T-helper 1 cell treated with Interleukin-12 subunit alpha and Interleukin-12 subunit beta and Interleukin-4 antibody, amounts not matched to agents 30 μg/mL and 1 μg/mL, for 36 hours (primary cell): Measurements from ENCODE around the gene RAB1A.

Source experiments
- H3K27ac Mint-ChIP-seq: one replicate; pipeline ENCODE4 v1.8.0; 2021; ENCODE audit warnings: mild to moderate bottlenecking, mixed read lengths
- H3K27me3 Mint-ChIP-seq: one replicate; pipeline ENCODE4 v1.8.0; 2021; ENCODE audit warnings: low read depth, mixed read lengths
- H3K36me3 Mint-ChIP-seq: one replicate; pipeline ENCODE4 v1.8.0; 2021; ENCODE audit warnings: low read depth, mixed read lengths
- H3K4me1 Mint-ChIP-seq: one replicate; pipeline ENCODE4 v1.8.0; 2021; ENCODE audit warnings: low read depth, mixed read lengths
- H3K4me3 Mint-ChIP-seq: one replicate; pipeline ENCODE4 v1.8.0; 2021; ENCODE audit warnings: mild to moderate bottlenecking, moderate library complexity, mixed read lengths
- H3K9me3 Mint-ChIP-seq: one replicate; pipeline ENCODE4 v1.8.0; 2021; ENCODE audit warnings: mixed read lengths

The RAB1A gene

DNA sequence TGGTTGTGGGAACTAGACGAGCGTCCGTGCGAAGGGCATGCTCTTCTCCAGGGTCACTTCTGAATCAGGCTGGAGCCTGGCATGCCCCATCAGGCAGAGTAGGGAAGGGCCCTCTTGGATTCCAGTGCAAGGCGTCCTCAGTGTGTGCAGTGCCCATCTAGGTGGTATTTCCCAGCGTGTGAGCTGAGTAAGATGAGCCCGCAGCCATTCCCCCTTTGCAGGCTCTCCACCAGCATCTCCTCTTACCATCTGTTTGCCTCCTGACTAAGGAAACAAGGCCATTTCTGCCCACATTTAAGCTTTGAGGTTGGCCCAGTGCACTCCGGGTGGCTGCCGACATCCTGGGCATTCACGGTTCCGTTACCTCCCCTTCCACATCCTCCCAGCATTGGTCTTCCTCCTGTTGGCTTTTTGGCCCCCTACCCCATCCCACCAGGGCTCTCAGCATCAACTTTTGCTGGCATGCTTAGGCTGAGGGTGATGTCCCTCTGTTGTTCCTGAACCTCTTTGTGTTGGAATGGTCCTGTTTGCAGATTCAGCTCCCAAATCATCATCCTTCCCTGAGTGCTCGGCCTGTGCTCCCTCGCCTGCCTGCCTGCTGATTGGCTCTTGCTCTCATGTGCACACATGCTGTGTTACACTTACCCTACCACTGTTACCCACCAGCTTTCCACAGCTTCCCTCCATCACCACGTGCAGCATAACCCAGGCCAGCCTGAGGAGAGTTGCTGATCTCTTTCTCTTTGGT lies 61.9 kb downstream of the RAB1A start:
- H3K4me1 Mint-ChIP-seq, result peaks cover 21% of the 10 kb centered on the region
- peak overlapping the region; percentile 61 for H3K27ac Mint-ChIP-seq
- H3K36me3 Mint-ChIP-seq, result peaks cover 2% of the 10 kb centered on the region
- no peaks in the 10 kb centered on the region for H3K9me3 Mint-ChIP-seq
- no peaks in the 10 kb centered on the region for H3K27me3 Mint-ChIP-seq
- H3K4me3 Mint-ChIP-seq, result no peak overlapping the region

DNA sequence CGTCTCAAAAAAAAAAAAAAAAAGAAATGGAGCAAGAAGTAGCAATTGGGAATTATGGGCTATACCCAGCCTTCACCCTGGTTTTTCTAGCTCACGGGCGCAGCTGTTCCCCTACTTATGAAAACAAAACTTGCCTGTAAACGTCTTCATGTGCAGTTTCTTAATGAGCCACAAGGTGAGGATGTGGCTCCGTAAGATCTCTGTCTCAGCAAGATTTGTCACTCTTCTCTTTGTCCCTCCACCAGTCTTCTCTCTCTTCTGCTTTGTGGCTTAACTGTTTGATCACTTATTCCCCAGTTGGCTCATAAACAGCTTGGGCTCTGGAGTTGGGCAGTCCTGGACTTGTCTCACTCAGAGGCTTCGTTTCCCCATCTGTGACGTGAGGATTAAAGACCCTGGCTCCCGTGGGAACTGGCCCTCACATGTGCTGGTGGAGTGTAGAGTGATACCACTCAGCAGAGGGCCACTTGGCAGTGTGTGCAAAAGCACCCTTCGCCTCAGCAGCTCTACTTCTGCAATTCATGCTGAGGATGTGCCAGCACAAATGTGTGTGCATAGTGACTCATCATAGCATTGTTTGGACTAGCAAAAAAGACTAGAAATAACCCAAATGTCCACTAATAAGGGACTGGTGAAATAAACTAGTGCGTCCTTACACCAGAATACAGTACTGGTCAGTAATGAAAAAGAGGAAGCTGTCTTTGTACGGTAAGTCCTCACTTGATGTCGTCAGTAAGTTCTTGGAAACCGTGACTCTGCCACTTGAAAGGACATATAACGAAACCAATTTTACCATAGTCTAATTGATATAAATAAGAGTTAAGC lies 65.0 kb downstream of the RAB1A start:
- H3K27ac Mint-ChIP-seq, result no peak overlapping the region
- H3K36me3 Mint-ChIP-seq, result no peaks in the 10 kb centered on the region
- H3K4me1 Mint-ChIP-seq, result peaks cover 19% of the 10 kb centered on the region
- H3K9me3 Mint-ChIP-seq, result no peaks in the 10 kb centered on the region
- H3K4me3 Mint-ChIP-seq, result no peak overlapping the region
- H3K27me3 Mint-ChIP-seq, result no peaks in the 10 kb centered on the region

DNA sequence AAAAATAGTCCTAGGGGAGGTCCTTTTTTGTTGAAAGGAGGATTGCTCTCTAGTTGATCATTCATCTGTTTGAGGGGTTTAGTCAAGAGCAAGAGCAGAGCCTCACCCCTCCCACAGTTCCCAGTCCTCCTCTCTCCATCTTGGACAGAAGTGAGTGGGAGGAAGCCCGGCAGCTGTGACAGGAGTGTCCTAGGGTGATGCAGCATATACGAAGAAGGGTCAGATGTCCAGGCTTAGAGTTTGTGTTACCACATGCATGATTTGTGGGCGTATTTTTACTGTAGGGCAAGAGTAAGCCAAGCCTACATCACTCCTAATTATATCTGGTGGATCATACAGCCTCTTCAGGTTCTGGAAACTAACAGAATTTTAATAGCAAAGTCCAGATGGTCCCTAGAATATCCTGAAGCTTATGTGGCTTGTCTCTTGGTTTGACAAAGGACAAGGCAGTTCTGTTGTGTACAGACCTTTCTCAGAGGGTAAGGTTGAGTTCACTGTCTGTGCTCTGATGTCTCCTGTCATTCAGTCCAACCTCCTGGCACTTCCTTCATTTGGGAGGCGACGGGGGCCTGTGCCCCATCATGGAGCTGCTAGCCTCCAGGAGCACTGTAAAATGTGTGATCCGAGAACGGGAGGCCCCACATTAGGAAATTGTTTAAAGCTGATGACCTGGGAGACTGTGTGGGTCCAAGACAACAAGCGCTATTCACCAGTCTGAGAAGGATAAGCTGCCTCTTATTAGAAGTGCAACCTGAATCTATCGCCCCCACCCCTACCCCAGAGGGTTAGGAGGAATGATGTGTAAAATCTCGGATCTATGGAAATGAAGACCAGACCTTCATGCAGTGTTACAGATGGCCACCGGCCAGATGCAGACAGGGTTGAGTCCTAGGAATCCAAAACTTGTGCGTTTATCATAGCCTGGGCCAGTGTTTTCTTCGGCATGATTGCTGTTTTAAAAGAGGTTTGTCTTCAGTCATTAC lies 66.8 kb downstream of the RAB1A start:
- no peak overlapping the region for H3K4me3 Mint-ChIP-seq
- no peaks in the 10 kb centered on the region for H3K9me3 Mint-ChIP-seq
- H3K4me1 Mint-ChIP-seq, result peaks cover 21% of the 10 kb centered on the region
- H3K36me3 Mint-ChIP-seq, result no peaks in the 10 kb centered on the region
- no peak overlapping the region for H3K27ac Mint-ChIP-seq
- no peaks in the 10 kb centered on the region for H3K27me3 Mint-ChIP-seq

DNA sequence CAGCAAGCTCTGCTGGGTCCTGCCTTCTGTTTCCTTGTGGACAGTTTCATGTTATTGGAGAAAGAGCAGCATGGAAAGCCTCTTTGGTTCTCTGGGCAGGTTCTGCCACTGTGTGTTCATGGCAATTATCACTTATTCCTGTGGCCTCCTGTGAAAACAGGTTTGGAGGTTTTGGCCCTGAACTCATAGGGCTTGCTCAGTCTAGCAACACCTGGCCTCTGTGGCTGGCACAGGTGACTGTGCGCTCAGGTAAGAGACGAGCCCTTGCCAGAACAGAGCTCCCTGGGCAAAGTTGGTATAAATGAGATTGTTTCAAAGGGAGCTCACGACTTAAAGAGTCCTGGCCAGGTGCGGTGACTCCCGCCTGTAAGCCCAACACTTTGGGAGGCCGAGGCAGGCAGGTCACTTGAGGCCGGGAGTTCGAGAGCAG lies 68.0 kb downstream of the RAB1A start:
- Mint-ChIP-seq H3K36me3 (no peaks in the 10 kb centered on the region), H3K4me1 (peaks cover 25% of the 10 kb centered on the region), H3K27ac (no peak overlapping the region)

DNA sequence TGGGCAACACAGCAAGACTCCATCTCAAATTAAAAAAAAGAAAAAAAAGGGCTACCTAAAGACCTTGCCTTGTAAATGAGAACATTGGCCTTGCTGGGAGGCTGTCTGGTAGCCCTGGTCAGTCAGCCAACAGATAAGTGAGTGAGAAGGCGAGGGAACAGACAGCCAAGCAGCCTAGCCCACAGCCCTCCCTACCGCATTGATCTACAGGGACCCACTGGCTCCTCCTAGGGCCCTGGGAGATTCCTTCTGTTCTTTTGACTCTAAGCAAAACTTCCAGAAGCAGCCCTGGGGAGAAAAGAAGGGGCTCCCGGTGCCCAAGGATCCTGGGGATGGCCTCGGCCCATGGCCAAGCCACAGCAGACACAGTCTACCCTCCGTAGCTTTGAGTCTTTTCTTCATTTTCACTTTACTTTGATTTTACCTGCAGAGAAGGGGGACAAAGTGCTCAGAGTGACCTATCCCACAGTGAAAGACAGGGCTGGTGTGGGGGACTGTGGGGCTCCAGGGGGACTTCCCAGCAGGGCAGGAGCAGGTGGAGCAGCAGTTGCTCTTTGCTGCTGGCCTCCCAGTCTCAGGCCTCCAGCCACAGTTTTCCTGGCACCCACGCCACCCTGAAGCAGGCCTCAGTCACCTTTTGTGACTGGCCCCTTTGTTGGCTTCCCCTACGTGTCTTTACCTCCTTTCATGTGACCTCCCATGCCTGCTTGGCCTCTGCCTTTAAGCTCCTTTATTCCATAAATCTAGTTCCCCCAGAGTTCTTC lies 68.6 kb downstream of the RAB1A start:
- no peaks in the 10 kb centered on the region for H3K36me3 Mint-ChIP-seq
- no peak overlapping the region for H3K27ac Mint-ChIP-seq
- H3K27me3 Mint-ChIP-seq, result no peaks in the 10 kb centered on the region
- peaks cover 26% of the 10 kb centered on the region for H3K4me1 Mint-ChIP-seq
- H3K9me3 Mint-ChIP-seq, result no peaks in the 10 kb centered on the region
- no peak overlapping the region for H3K4me3 Mint-ChIP-seq

More for the DNA sequence above, 68.0 kb downstream of the RAB1A start:
- H3K27me3 Mint-ChIP-seq, result no peaks in the 10 kb centered on the region
- no peaks in the 10 kb centered on the region for H3K9me3 Mint-ChIP-seq
- H3K4me3 Mint-ChIP-seq, result no peak overlapping the region

DNA sequence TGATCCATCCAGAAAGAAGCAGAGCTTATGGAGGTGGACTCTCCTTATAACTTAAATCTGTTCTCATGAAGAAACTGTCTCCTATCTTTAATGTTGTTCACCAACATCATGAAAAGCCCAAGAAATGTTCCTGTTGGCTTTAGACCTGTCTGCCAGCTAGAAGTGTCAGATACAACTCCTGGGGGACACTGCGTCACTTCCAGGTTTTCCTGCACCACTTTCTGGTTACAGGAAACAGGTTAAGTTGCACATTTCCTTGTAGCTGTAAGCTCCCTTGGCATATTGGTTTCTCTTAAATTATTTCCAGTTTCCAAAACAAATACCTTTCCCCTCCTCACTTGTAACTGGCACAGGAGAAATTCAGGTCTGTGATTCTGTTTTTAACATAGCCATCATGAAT lies 70.8 kb downstream of the RAB1A start:
- Mint-ChIP-seq H3K27ac (no peak overlapping the region), H3K4me1 (peaks cover 33% of the 10 kb centered on the region), H3K27me3 (no peaks in the 10 kb centered on the region), H3K4me3 (no peak overlapping the region), H3K9me3 (no peaks in the 10 kb centered on the region), H3K36me3 (no peaks in the 10 kb centered on the region)

DNA sequence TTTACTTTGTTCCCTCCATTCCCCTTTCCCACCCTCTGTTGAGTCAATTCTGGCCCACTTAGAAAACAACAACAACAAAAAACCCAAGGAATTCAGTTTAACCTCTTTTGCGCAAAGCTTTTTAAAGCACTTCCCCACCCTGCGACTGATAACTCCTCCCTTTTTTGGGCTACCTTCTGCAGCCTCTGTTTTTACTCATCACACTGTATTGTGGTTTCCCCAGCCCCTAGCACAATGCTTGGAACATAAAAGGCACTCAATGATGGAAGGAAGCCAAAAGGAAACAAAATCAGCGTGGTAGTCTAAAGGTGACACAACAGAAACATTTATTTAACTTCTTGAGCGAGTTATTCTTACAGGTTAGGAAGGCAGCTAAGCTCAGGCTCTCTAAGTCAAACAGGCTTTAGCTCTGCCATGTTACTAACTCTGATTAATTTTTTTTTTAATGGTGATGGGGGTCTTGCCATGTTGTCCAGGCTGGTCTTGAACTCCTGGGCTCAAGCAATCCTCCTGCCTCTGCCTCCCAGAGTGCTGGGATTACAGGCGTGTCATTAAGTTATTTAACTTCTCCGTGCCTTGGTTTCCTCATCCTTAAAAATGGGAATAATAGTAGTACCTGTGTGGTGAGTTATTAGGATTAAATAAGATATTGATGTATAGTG lies 72.4 kb downstream of the RAB1A start:
- H3K27ac Mint-ChIP-seq, result peak overlapping the region; percentile 87
- H3K36me3 Mint-ChIP-seq, result no peaks in the 10 kb centered on the region
- H3K4me3 Mint-ChIP-seq, result peak overlapping the region; percentile 86
- H3K27me3 Mint-ChIP-seq, result no peaks in the 10 kb centered on the region
- no peaks in the 10 kb centered on the region for H3K9me3 Mint-ChIP-seq
- H3K4me1 Mint-ChIP-seq, result peaks cover 46% of the 10 kb centered on the region

DNA sequence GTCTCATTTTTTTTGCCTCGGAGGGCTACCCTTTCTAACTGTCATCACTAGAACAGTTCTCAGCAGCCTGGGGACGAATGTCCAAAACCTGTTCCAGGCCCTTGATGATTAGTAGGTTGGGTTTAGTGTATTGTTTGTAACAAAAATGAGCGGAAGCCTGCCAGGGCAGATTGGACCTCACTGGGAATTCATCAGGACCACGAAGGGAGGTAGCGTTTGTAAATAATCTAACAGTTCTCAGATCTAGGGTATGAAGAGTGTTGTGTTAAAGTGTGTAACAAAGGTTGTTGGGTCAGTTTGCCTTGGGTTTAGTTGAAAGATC lies 72.9 kb downstream of the RAB1A start:
- H3K27ac Mint-ChIP-seq, result peak overlapping the region; percentile 87
- peaks cover under 1% of the 10 kb centered on the region for H3K36me3 Mint-ChIP-seq
- peaks cover under 1% of the 10 kb centered on the region for H3K27me3 Mint-ChIP-seq
- H3K4me1 Mint-ChIP-seq, result peaks cover 48% of the 10 kb centered on the region
- no peaks in the 10 kb centered on the region for H3K9me3 Mint-ChIP-seq
- peak overlapping the region; percentile 86 for H3K4me3 Mint-ChIP-seq

DNA sequence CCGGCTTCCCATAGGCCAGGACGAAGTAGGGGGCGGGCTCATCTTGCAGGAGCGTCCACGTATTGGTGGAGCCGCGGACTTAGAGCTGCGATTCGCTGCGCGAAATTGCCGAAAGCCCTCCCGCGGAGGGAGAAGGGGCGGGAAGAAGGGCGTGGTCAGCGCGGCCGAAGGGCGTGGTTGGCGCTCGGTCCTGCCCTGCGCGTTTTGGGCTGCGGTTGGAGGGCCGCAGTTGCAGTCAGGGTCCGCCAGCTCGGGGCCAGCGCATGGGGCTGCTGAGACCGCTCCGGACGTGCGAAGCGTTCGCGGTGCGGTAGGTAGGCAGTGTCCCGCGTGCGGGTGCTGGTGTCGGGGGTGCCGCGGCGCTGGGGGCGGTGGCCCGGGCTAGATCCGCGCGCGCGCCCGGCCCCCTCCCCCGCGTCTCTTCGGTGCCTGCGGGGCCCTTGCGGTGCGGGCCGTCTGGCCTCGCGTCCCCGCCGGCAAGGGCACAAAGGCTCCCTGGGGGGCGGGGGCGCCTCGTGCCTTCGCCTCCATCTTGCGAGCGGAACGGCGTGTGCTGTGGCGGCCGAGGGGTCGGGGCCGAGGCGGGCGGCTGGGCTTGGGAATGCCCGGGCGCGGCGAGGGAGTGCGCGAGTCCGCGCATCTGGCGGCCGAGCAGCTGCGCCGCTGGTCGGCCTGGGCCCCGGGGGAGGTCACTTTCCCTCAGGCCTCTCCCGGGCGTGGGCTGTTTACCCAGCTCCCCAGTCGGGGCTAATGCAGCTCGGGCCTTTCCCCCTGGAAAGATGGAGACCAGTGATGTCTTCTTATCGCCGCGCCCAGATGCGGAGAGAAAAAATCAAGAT lies 73.5 kb downstream of the RAB1A start, which contains the start of gene CEP68:
TSS of gene CEP68 (plus strand) at position 202 of the 839 bp plus-strand sequence. CDS start 13,029 bp downstream, outside the sequence.
- peak within 1 kb of the TSS; percentile 87 for H3K27ac Mint-ChIP-seq
- H3K27me3 Mint-ChIP-seq, result peaks cover 6% of the 10 kb centered on the region
- H3K4me3 Mint-ChIP-seq, result peak within 1 kb of the TSS; percentile 95
- no peaks in the 10 kb centered on the region for H3K9me3 Mint-ChIP-seq
- H3K36me3 Mint-ChIP-seq, result peaks cover 3% of the 10 kb centered on the region
- peaks cover 48% of the 10 kb centered on the region for H3K4me1 Mint-ChIP-seq

DNA sequence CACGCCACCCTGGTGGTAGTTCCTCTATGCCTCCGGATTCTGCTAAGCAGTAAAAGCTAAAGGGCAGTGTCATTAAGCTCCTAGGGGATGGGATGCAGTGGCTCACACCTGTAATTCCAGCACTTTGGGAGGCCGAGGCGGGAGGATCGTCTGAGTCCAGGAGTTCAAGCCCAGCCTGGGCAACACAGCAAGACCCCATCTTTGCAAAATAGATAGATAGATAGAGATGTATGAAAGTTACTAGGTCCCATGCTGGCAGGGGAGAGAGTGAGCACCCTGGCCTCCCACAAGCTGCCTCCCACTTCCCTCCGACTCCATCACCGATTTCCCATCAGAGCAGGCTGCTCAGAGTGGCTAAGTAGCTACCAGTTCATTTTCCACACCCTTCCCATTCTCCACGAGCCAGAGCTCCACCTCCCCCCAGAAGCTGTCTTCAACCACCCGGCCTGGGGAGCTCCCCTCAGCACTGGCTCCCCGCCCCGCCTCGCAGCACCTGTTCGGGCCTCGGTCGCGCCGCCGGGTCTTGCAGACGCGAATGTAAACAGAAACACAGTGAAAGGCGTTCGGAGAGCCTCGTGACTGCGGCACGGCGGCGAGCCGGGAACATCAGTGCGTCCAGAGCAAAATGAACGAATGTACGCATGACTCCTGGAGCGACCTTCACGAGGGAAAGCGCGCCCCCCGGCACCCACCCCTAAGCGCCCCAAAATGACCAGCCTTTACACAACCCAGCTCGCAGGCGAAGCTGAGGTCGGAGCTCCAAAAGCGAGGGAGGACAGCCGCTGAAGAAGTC lies 74.3 kb downstream of the RAB1A start:
- peak overlapping the region; percentile 72 for H3K27ac Mint-ChIP-seq
- peaks cover 8% of the 10 kb centered on the region for H3K36me3 Mint-ChIP-seq
- H3K27me3 Mint-ChIP-seq, result peaks cover 13% of the 10 kb centered on the region
- H3K4me1 Mint-ChIP-seq, result peaks cover 48% of the 10 kb centered on the region
- no peaks in the 10 kb centered on the region for H3K9me3 Mint-ChIP-seq
- peak overlapping the region; percentile 95 for H3K4me3 Mint-ChIP-seq

DNA sequence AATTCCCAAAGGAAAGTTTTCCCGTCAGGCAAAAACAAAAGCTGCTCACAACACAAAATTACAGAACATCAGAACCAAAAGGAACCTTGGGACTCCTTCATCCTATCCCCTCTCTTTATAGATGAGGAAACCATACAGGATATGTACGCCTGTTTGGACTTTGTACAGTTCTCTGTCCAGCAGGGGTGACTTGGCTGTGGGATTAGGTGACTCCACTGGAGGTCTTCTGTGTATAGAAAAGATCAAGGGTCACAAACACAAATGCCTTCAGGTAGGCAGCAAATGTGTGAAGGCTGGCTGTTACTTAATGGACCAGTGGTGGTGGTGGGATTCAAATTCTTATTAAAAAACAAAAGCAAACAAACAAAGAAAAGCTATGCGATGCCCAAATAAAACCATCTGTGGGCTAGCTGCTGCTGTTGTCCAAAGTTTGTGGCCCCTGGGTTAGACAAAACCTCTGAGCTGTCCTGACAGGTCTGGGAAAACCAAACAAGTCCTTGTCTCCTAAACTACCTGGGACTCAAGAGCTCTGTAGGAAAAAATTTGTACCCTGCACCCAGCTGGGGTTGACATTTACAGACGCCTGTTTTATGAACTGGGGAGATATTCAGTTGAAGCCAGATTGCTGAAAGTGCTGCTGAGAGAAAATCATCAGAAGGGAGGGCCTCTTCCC lies 75.0 kb downstream of the RAB1A start:
- Mint-ChIP-seq H3K4me3 (peak overlapping the region; percentile 95), H3K4me1 (peaks cover 48% of the 10 kb centered on the region), H3K27me3 (peaks cover 13% of the 10 kb centered on the region), H3K27ac (peak overlapping the region; percentile 72), H3K9me3 (no peaks in the 10 kb centered on the region), H3K36me3 (peaks cover 8% of the 10 kb centered on the region)

DNA sequence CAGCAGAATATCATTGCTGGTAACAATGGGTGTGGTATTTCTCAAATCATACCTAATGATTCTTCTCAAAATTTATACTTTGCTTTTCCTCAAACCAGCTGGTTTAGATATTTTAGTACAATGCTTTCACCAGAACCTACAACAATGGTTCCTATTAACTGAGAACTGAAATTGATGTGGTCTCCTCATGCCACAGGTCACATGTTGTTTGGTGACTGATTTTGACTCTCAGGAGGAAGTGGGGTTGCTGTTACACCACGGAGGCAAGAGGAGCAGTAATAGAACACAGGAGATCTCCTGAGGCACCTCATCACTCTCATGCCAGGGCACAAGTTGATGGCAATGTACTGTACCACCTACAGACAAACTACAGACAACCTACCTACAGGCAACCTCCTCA lies 76.7 kb downstream of the RAB1A start:
- peaks cover 12% of the 10 kb centered on the region for H3K36me3 Mint-ChIP-seq
- peak overlapping the region; percentile 57 for H3K27ac Mint-ChIP-seq
- H3K9me3 Mint-ChIP-seq, result peaks cover 5% of the 10 kb centered on the region
- peaks cover 41% of the 10 kb centered on the region for H3K4me1 Mint-ChIP-seq
- H3K4me3 Mint-ChIP-seq, result peak overlapping the region; percentile 64
- H3K27me3 Mint-ChIP-seq, result peaks cover 13% of the 10 kb centered on the region
